HG02870 (cell line): ENCODE data around the gene INVS.
"Not testable (repeated sequence)": the region's sequence is repeated elsewhere in the genome, so short reads cannot be mapped to it uniquely, and the experiment has no call there.

Source experiments
- ATAC-seq: cut with Tn5 transposase; IDR thresholded peaks from one replicate; pipeline ENCODE4 v1.9.1; 2021; ENCODE audit warnings: mild to moderate bottlenecking, moderate library complexity; ENCODE audit not compliant: unreplicated experiment

Gene INVS

GRCh38 chr9:100308965-100309564 lies 210.0 kb downstream of the INVS start:
- no peak for ATAC-seq

- ATAC-seq: no peak
Measured at GRCh38 chr9:100309992-100310391, 210.9 kb downstream of the INVS start.

GRCh38 chr9:100315561-100315960 lies 216.5 kb downstream of the INVS start:
- ATAC-seq: no peak

GRCh38 chr9:100317706-100318105 lies 218.7 kb downstream of the INVS start:
- ATAC-seq: no peak

GRCh38 chr9:100322954-100323536 lies 224.0 kb downstream of the INVS start:
- no peak for ATAC-seq

GRCh38 chr9:100324594-100325200 lies 225.7 kb downstream of the INVS start:
- ATAC-seq: no peak

- not testable (repeated sequence) for ATAC-seq
Measured at GRCh38 chr9:100338736-100339135, 239.7 kb downstream of the INVS start.

- no peak for ATAC-seq
Measured at GRCh38 chr9:100340224-100340623, 241.2 kb downstream of the INVS start.

- no peak for ATAC-seq
Measured at GRCh38 chr9:100341889-100342288, 242.8 kb downstream of the INVS start.

GRCh38 chr9:100346836-100347235 lies 247.8 kb downstream of the INVS start:
- no peak for ATAC-seq

GRCh38 chr9:100350188-100350587 lies 251.1 kb downstream of the INVS start:
- ATAC-seq: no peak
